GM18526 (cell line): ENCODE results near the gene CNPY4.
A peak's percentile ranks its signal among the peaks of the same experiment; 100 is the strongest.

Experiments used
- POLR2A ChIP-seq: IDR thresholded peaks from 3 replicates; pipeline ENCODE4 v1.6.1; 2011; ENCODE audit not compliant: insufficient read length; ENCODE audit errors: extremely low read depth

The CNPY4 gene

GRCh38 chr7:100152937-100153666 lies 33.7 kb downstream of the CNPY4 start:
- no peak for TF ChIP-seq POLR2A

- TF ChIP-seq POLR2A: no peak
Observed at GRCh38 chr7:100153708-100154535, 34.5 kb downstream of the CNPY4 start.

GRCh38 chr7:100154651-100155491 lies 35.4 kb downstream of the CNPY4 start:
- no peak for TF ChIP-seq POLR2A

GRCh38 chr7:100155553-100156317 lies 36.3 kb downstream of the CNPY4 start:
- TF ChIP-seq POLR2A: no peak

- TF ChIP-seq POLR2A: no peak
Observed at GRCh38 chr7:100156331-100157068, 37.1 kb downstream of the CNPY4 start.

GRCh38 chr7:100157069-100157333 lies 37.6 kb downstream of the CNPY4 start:
- no peak for TF ChIP-seq POLR2A

GRCh38 chr7:100157334-100158228 lies 38.1 kb downstream of the CNPY4 start:
- no peak for TF ChIP-seq POLR2A

GRCh38 chr7:100158229-100159098 lies 39.0 kb downstream of the CNPY4 start, which contains the start of gene TRAPPC14:
TSS of gene TRAPPC14 (minus strand) at chr7:100158723. CDS start at chr7:100158499, 224 bp downstream.
- TF ChIP-seq POLR2A: peak; percentile 76

GRCh38 chr7:100159099-100159623 lies 39.7 kb downstream of the CNPY4 start:
- TF ChIP-seq POLR2A: no peak

GRCh38 chr7:100160067-100160466 lies 40.6 kb downstream of the CNPY4 start:
- no peak for TF ChIP-seq POLR2A

- TF ChIP-seq POLR2A: no peak
Observed at GRCh38 chr7:100163006-100163531, 43.6 kb downstream of the CNPY4 start.

GRCh38 chr7:100163871-100164270 lies 44.4 kb downstream of the CNPY4 start:
- TF ChIP-seq POLR2A: no peak

- TF ChIP-seq POLR2A: no peak
Observed at GRCh38 chr7:100166317-100166940, 47.0 kb downstream of the CNPY4 start.
